ENCODE measurements around the gene CAPN12. TPM values are rescaled to one million over a fixed set of nuclear protein-coding genes. Genes with fewer than 3 reads are reported as not detected.
"Not testable (repeated sequence)": the region's sequence is repeated elsewhere in the genome, so short reads cannot be mapped to it uniquely, and the experiment has no call there.

The CAPN12 gene
- total and polyA plus RNA-seq, 7 experiments from 2014 or later: 0.84 to 5.1 (median 2.6) TPM; not detected in 1

DNA sequence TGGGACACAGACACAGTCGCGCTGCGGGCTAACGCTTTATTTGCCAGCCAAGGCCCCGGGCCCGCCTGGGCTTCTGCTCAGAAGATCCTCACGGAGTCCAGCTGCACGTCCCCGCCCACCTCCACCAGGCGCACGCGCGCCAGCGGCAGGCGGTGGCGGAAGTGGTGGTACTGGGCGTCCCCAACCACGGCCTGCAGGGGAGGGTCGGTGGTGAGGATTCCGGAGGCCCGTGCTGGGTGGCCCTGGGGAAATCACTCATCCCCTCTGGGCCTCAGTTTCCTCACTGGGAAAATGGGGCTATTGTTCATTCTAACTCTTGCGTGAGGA lies 26.6 kb upstream of the CAPN12 start:
- H3K27me3 ChIP-seq (ENCODE audit: control insufficient read depth in 2 of 2, insufficient read depth in 2 of 2, low read length in 2 of 2); intact Hi-C loops (cut with micrococcal nuclease); H3K4me3 ChIP-seq (ENCODE audit: low read length); H3K4me1 ChIP-seq (ENCODE audit: control insufficient read depth in 2 of 2, insufficient read depth in 2 of 2, low read length in 2 of 2); POLR2A ChIA-PET; H3K27ac Mint-ChIP-seq; DNase-seq; H3K9me3 ChIP-seq (ENCODE audit: control insufficient read depth in 2 of 3, low read length in 3 of 3); H3K4me3 Mint-ChIP-seq; CTCF ChIA-PET; H3K27me3 Mint-ChIP-seq; H3K27ac ChIP-seq (ENCODE audit: low read depth, low read length); H3K36me3 ChIP-seq (ENCODE audit: control insufficient read depth in 2 of 3, insufficient read depth in 3 of 3, low read length in 3 of 3); H3K9me3 Mint-ChIP-seq; H3K36me3 Mint-ChIP-seq: not testable (repeated sequence)
- H3K4me1 Mint-ChIP-seq: peaks cover 0 to 10% (median 7%) of the 10 kb centered on the region in 7 donors
- ATAC-seq: peak; percentile 82

DNA sequence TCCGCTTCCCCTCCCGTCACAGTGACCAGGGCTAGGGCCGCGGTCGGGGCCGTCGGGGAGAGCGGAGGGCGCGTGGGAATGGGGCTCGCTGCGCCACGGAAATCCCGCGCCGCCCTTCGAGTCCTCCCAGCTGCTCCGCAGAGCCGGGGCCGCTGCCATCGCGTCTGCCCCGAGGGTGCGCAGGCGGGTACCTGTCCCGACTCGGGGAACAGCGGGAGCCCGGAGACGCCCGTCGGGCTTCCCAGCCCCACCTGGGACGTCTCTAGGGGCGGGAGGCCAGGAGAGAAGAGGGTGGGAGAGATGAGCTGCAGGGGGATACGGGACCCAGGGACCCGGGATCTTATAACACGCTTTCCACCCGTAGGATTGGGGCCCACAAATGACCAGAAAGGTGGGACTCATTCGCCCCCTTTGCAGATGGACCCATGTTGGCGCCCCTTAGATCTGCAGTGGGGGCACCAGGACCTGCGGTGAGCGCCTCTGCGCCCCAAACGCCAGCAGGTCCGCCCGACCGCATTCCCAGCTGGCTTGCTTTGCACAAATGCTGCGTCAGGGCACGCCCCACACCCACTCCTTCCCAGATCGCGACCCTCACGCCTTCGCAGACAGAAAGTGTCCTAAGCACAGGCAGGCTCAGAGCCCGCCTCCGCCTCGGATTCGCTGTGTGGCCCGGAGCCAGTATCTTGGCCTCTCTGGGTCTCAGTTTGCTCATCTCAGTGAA lies 26.1 kb upstream of the CAPN12 start:
- H3K36me3 ChIP-seq (ENCODE audit: control insufficient read depth in 2 of 3, insufficient read depth in 3 of 3, low read length in 3 of 3); H3K27ac Mint-ChIP-seq; H3K27me3 ChIP-seq (ENCODE audit: control insufficient read depth in 2 of 2, insufficient read depth in 2 of 2, low read length in 2 of 2); H3K9me3 Mint-ChIP-seq; H3K27me3 Mint-ChIP-seq; intact Hi-C loops (cut with micrococcal nuclease); H3K9me3 ChIP-seq (ENCODE audit: control insufficient read depth in 2 of 3, low read length in 3 of 3); H3K4me1 ChIP-seq (ENCODE audit: control insufficient read depth in 2 of 2, insufficient read depth in 2 of 2, low read length in 2 of 2); H3K27ac ChIP-seq (ENCODE audit: low read depth, low read length); H3K36me3 Mint-ChIP-seq; DNase-seq: not testable (repeated sequence)
- ChIA-PET CTCF (interaction anchor here (0.9 to 1.3 kb wide), 5 partner anchors 10 to 160 kb away, joined by 3 to 8 read pairs (median 4); partner anchors contain the start of genes MRPS12, NFKBIB, SARS2 and SIRT2), POLR2A (interaction anchor here (0.5 to 1.9 kb wide), 11 partner anchors 33 to 367 kb away, joined by 3 to 8 read pairs (median 6); partner anchors contain the start of genes ECH1, FAM98C, HNRNPL and MRPS12)
- H3K4me3 ChIP-seq (ENCODE audit: low read length): peak overlapping the region; percentile 33
- H3K4me3 Mint-ChIP-seq: peak overlapping the region in 4 of 10 donors; percentile 62 to 74 (median 67)
- H3K4me1 Mint-ChIP-seq: peaks cover 0 to 10% (median 7%) of the 10 kb centered on the region in 7 donors
- ATAC-seq: peak; percentile 7

DNA sequence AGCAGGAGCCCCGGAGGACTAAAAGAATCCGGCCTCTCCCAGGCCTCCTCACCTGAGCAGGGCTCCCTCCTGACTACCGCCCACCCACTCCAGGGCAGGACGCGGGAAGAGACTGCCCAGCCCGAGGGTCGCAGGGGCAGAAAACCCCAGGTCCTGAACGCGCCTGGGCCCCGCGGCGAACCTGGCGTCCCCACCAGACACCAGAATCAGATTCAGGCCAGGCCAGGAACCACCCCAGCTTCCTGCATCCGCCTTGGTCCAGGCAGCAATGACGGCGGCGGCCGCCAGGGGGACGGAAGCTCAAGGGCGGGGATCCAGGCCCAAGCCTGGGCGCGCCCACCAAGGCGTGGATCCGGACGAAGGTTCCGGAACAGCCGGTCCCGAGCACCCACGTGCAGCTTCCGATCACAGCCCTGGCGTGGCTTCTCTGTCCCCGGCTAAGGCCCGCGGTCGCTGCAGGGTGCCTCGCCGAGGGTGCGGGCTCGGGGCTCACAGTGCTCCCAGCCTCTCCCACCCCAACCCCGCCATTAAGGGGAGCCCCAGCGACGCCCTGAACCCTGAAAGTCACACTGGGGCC lies 25.4 kb upstream of the CAPN12 start:
- peak overlapping the region; percentile 30 to 74 (median 61) for H3K4me3 Mint-ChIP-seq
- POLR2A ChIA-PET: interaction anchor here (0.5 to 1.9 kb wide), 18 partner anchors 13 to 367 kb away, joined by 3 to 8 read pairs (median 5); partner anchors contain the start of genes ECH1, FAM98C, HNRNPL and MRPS12
- peaks cover 0 to 10% (median 6%) of the 10 kb centered on the region in 7 donors for H3K4me1 Mint-ChIP-seq
- CTCF ChIA-PET: interaction anchor here (0.6 to 1.3 kb wide), 11 partner anchors 9 to 375 kb away, joined by 3 to 8 read pairs (median 3); partner anchors contain the start of genes MRPS12, NFKBIB, SARS2 and SIRT2
- peak overlapping the region; percentile 56 to 90 (median 83) for H3K27ac Mint-ChIP-seq
- Histone ChIP-seq H3K36me3 (ENCODE audit: control insufficient read depth in 2 of 3, insufficient read depth in 3 of 3, low read length in 3 of 3) (no peaks in the 10 kb centered on the region), H3K4me1 (ENCODE audit: control insufficient read depth in 2 of 2, insufficient read depth in 2 of 2, low read length in 2 of 2) (peaks cover 0 to 5% of the 10 kb centered on the region in 2 donors), H3K9me3 (ENCODE audit: control insufficient read depth in 2 of 3, low read length in 3 of 3) (no peaks in the 10 kb centered on the region), H3K4me3 (ENCODE audit: low read length) (peak overlapping the region; percentile 33), H3K27me3 (ENCODE audit: control insufficient read depth in 2 of 2, insufficient read depth in 2 of 2, low read length in 2 of 2) (no peaks in the 10 kb centered on the region), H3K27ac (ENCODE audit: low read depth, low read length) (peak overlapping the region; percentile 52)
- no peaks in the 10 kb centered on the region for H3K36me3 Mint-ChIP-seq
- DNase-seq (peak; percentile 81 to 97 (median 86)), ATAC-seq (peak; percentile 93)
- H3K27me3 Mint-ChIP-seq: no peaks in the 10 kb centered on the region
- no peaks in the 10 kb centered on the region for H3K9me3 Mint-ChIP-seq
- intact Hi-C loops (cut with micrococcal nuclease): loop anchor here (2.0 to 5.0 kb wide), 8 partner anchors 19 to 161 kb away; partner anchors contain the start of genes ECH1 (in 2 of the 2), LGALS7B (in 1 of the 2), MRPS12 (in 1 of the 2) and SARS2 (in 1 of the 2)

DNA sequence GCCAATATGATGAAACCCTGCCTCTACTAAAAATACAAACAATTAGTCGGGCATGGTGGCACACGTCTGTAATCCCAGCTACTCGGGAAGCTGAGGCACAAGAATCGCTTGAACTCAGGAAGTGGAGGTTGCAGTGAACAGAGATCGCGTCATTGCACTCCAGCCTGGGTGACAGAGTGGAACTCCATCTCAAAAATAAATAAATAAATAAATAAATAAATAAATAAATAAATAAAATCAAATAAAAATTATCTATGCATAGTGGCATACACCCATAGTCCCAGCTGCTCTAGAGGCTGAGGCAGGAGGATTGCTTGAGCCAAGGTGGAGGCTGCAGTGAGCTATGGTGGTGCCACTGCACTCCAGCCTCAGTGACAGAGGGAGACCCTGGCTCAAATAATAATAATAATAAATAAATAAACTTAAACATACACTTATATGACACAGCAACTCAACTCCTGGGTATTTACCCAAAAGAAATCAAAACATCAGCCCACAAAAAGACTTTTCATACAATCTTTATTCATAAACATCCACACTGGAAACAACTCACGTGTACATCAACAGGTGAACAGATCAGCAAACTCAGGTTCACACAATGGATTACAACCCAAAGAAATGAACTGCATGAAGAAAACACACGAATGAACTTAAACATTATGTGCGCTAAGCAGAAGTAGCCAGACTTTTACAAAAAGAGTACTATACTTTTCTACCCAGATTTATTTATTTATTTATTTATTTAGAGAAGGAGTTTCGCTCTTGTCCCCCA lies 22.2 kb upstream of the CAPN12 start:
- CTCF ChIA-PET: no interaction called here
- POLR2A ChIA-PET: no interaction called here
- no peaks in the 10 kb centered on the region for H3K9me3 ChIP-seq (ENCODE audit: control insufficient read depth in 2 of 3, low read length in 3 of 3)
- Mint-ChIP-seq H3K4me3 (no peak overlapping the region), H3K36me3 (no peaks in the 10 kb centered on the region), H3K27me3 (peaks cover 0 to 3% (median 0%) of the 10 kb centered on the region in 5 donors), H3K27ac (peak overlapping the region in 1 of 9 donors; percentile 28), H3K9me3 (no peaks in the 10 kb centered on the region), H3K4me1 (peaks cover 0 to 10% (median 6%) of the 10 kb centered on the region in 7 donors)
- H3K27me3 ChIP-seq (ENCODE audit: control insufficient read depth in 2 of 2, insufficient read depth in 2 of 2, low read length in 2 of 2): no peaks in the 10 kb centered on the region
- no peak overlapping the region for H3K4me3 ChIP-seq (ENCODE audit: low read length)
- DNase-seq: no peak
- H3K4me1 ChIP-seq (ENCODE audit: control insufficient read depth in 2 of 2, insufficient read depth in 2 of 2, low read length in 2 of 2): peaks cover 0 to 5% of the 10 kb centered on the region in 2 donors
- intact Hi-C loops (cut with micrococcal nuclease): loop anchor here in 1 of 2 donors (5.0 kb wide), 1 partner anchor 66 kb away; the partner anchor contains the start of gene ECH1
- H3K27ac ChIP-seq (ENCODE audit: low read depth, low read length): no peak overlapping the region
- no peak for ATAC-seq
- H3K36me3 ChIP-seq (ENCODE audit: control insufficient read depth in 2 of 3, insufficient read depth in 3 of 3, low read length in 3 of 3): no peaks in the 10 kb centered on the region

DNA sequence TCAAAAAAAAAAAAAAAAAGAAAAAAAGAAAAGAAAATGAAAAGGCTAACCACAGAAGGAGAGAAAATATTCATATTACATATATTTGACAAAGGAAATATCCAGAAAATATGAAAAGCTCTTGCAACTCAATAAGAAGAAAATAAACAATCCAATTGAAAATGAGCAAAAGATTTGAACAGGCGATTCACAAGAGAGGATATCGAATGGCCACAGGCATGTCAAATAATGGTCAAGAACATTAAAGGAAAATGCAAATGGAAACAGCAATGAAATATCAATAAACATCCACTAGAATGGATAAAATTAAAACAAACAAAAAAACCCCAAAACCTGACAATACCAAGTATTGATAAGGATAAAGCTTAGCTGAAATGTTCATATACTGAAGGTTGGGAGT lies 20.9 kb upstream of the CAPN12 start:
- intact Hi-C loops (cut with micrococcal nuclease): loop anchor here in 1 of 2 donors (5.0 kb wide), 1 partner anchor 67 kb away; the partner anchor contains the start of gene ECH1
- no peaks in the 10 kb centered on the region for H3K36me3 Mint-ChIP-seq
- H3K27me3 ChIP-seq (ENCODE audit: control insufficient read depth in 2 of 2, insufficient read depth in 2 of 2, low read length in 2 of 2): no peaks in the 10 kb centered on the region
- no peak overlapping the region for H3K4me3 Mint-ChIP-seq
- H3K4me1 Mint-ChIP-seq: peaks cover 0 to 10% (median 6%) of the 10 kb centered on the region in 7 donors
- no peaks in the 10 kb centered on the region for H3K36me3 ChIP-seq (ENCODE audit: control insufficient read depth in 2 of 3, insufficient read depth in 3 of 3, low read length in 3 of 3)
- H3K4me3 ChIP-seq (ENCODE audit: low read length): no peak overlapping the region
- ChIA-PET POLR2A (no interaction called here), CTCF (no interaction called here)
- H3K9me3 ChIP-seq (ENCODE audit: control insufficient read depth in 2 of 3, low read length in 3 of 3): no peaks in the 10 kb centered on the region
- DNase-seq (no peak), ATAC-seq (no peak)
- no peak overlapping the region for H3K27ac Mint-ChIP-seq
- H3K27ac ChIP-seq (ENCODE audit: low read depth, low read length): no peak overlapping the region
- no peaks in the 10 kb centered on the region for H3K9me3 Mint-ChIP-seq
- peaks cover 0 to 5% of the 10 kb centered on the region in 2 donors for H3K4me1 ChIP-seq (ENCODE audit: control insufficient read depth in 2 of 2, insufficient read depth in 2 of 2, low read length in 2 of 2)
- H3K27me3 Mint-ChIP-seq: peaks cover 0 to 5% (median 0%) of the 10 kb centered on the region in 5 donors

DNA sequence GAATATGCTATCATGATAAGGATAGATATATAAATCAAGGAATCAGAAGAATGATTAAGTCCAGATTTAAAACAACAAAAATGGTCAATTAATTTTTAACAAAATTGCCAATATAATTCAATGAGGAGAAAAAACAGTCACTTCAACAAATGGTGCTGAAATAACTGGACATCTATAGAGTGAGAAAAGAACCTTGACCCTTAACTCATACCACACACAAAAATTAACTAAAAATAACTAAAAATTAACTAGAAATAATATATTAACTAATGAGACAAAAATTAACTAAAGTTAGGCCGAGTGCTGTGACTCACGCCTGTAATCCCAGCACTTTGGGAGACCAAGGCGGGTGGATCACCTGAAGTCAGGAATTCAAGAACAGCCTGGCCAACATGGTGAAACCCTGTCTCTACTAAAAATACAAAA lies 19.5 kb upstream of the CAPN12 start:
- CTCF ChIA-PET: interaction anchor here (0.7 kb wide), 1 partner anchor 252 kb away, joined by 3 read pairs; no protein-coding TSS in a partner anchor
- Histone ChIP-seq H3K4me1 (ENCODE audit: control insufficient read depth in 2 of 2, insufficient read depth in 2 of 2, low read length in 2 of 2) (no peaks in the 10 kb centered on the region), H3K36me3 (ENCODE audit: control insufficient read depth in 2 of 3, insufficient read depth in 3 of 3, low read length in 3 of 3) (no peaks in the 10 kb centered on the region), H3K9me3 (ENCODE audit: control insufficient read depth in 2 of 3, low read length in 3 of 3) (no peaks in the 10 kb centered on the region), H3K27ac (ENCODE audit: low read depth, low read length) (no peak overlapping the region), H3K4me3 (ENCODE audit: low read length) (no peak overlapping the region), H3K27me3 (ENCODE audit: control insufficient read depth in 2 of 2, insufficient read depth in 2 of 2, low read length in 2 of 2) (no peaks in the 10 kb centered on the region)
- Mint-ChIP-seq H3K36me3 (no peaks in the 10 kb centered on the region), H3K27me3 (peaks cover 0 to 5% (median 0%) of the 10 kb centered on the region in 5 donors), H3K4me3 (no peak overlapping the region), H3K27ac (no peak overlapping the region), H3K9me3 (no peaks in the 10 kb centered on the region), H3K4me1 (peaks cover 0 to 3% (median 0%) of the 10 kb centered on the region in 7 donors)
- ATAC-seq: no peak
- POLR2A ChIA-PET: no interaction called here
- intact Hi-C loops (cut with micrococcal nuclease): no loop called here
- DNase-seq: no peak

Data from naive thymus-derived CD4-positive, alpha-beta T cell (primary cell).